ENCODE measurements around the gene CTXND1. TPM values are rescaled to one million over a fixed set of nuclear protein-coding genes. Genes with fewer than 3 reads are reported as not detected.

Gene CTXND1
- total RNA-seq, 3 donors from 2014 or later (not counting 1 experiment from before 2014, with no cell fraction given) = not detected

DNA sequence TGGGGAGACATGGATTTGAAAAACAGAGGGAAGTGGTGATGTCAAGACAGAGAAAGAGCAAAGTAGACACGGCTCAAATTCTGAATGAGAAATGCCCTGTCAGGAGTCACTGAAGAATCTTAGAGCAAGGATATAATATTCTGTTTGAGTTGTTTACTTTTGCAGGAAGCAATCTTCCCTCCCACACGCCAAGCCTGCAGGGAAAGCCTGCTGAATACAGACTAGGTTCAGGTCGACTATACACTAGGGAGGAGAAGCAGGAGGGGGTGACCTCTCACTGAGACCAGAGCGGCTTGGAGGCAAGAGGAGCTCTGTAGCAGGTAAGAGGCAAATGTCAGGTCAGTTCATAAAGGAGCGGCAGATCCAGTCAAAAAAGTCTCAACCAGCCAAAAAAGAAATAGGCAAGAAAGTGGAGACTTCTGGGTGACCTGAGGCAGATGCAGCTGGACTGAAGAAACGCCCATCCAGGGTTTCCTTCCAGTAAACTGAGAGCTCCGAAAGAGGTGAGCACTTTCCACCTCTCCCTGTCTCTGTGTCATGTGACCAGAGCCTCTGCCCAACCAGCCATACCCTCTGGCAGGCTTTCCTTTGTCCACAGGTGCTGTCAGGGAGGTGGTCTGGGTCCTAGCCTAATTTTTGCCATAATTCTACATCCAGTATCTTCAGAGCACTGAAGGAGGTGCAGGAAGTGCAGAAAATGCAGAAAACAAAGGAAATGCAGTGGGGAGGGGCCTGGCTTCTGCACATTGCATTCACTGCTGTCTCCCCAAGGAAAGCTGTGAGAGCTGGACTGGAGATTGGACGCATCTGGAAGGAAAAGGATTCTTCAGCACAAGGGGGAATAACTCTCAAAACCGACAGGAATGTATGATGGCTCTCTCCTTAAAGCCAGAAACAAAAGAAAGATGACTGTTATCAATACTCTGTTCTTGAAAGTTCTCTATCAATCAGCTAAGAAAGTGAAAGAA, 37.8 kb upstream of the CTXND1 start:
- no peaks in the 10 kb centered on the region for H3K9me3 Mint-ChIP-seq
- DNase-seq (no peak), ATAC-seq (no peak)
- intact Hi-C loops (cut with micrococcal nuclease) = no loop called here
- no peak overlapping the region for H3K4me3 Mint-ChIP-seq
- Histone ChIP-seq H3K27ac (ENCODE audit: low read length) (no peak overlapping the region), H3K4me1 (ENCODE audit: control insufficient read depth, insufficient read depth, low read length) (no peaks in the 10 kb centered on the region), H3K4me3 (ENCODE audit: low read length) (no peak overlapping the region), H3K36me3 (ENCODE audit: control insufficient read depth, insufficient read depth, low read length) (no peaks in the 10 kb centered on the region), H3K9me3 (ENCODE audit: control insufficient read depth, insufficient read depth, low read length) (no peaks in the 10 kb centered on the region), H3K27me3 (ENCODE audit: control insufficient read depth, insufficient read depth, low read length) (no peaks in the 10 kb centered on the region)
- H3K27me3 Mint-ChIP-seq (ENCODE audit: low read depth in 2 of 2) = peaks cover 13 to 18% of the 10 kb centered on the region in 2 donors
- peaks cover 0 to 4% of the 10 kb centered on the region in 2 donors for H3K4me1 Mint-ChIP-seq
- no peak for TF ChIP-seq CTCF (IDR thresholded peaks at IDR 0.05)
- 68% methylated on average over 8 of the region's 9 CpGs for whole genome bisulfite sequencing (ENCODE audit: insufficient coverage)
- H3K27ac Mint-ChIP-seq = no peak overlapping the region
- no peaks in the 10 kb centered on the region for H3K36me3 Mint-ChIP-seq

GRCh38 chr15:80288131-80288530, 36.1 kb upstream of the CTXND1 start:
- H3K27ac Mint-ChIP-seq = no peak overlapping the region
- H3K4me3 Mint-ChIP-seq = no peak overlapping the region
- ATAC-seq = no peak
- H3K4me1 Mint-ChIP-seq = peaks cover 0 to 4% of the 10 kb centered on the region in 2 donors
- Histone ChIP-seq H3K27me3 (ENCODE audit: control insufficient read depth, insufficient read depth, low read length) (no peaks in the 10 kb centered on the region), H3K4me1 (ENCODE audit: control insufficient read depth, insufficient read depth, low read length) (no peaks in the 10 kb centered on the region), H3K36me3 (ENCODE audit: control insufficient read depth, insufficient read depth, low read length) (no peaks in the 10 kb centered on the region), H3K9me3 (ENCODE audit: control insufficient read depth, insufficient read depth, low read length) (no peaks in the 10 kb centered on the region), H3K4me3 (ENCODE audit: low read length) (no peak overlapping the region), H3K27ac (ENCODE audit: low read length) (no peak overlapping the region)
- DNase-seq = no peak
- intact Hi-C loops (cut with micrococcal nuclease) = no loop called here
- WGBS (ENCODE audit: insufficient coverage) = 78% methylated on average over 4 of the region's 4 CpGs
- no peaks in the 10 kb centered on the region for H3K36me3 Mint-ChIP-seq
- H3K27me3 Mint-ChIP-seq (ENCODE audit: low read depth in 2 of 2) = peaks cover 18 to 20% of the 10 kb centered on the region in 2 donors
- no peak for TF ChIP-seq CTCF (IDR thresholded peaks at IDR 0.05)
- no peaks in the 10 kb centered on the region for H3K9me3 Mint-ChIP-seq

DNA sequence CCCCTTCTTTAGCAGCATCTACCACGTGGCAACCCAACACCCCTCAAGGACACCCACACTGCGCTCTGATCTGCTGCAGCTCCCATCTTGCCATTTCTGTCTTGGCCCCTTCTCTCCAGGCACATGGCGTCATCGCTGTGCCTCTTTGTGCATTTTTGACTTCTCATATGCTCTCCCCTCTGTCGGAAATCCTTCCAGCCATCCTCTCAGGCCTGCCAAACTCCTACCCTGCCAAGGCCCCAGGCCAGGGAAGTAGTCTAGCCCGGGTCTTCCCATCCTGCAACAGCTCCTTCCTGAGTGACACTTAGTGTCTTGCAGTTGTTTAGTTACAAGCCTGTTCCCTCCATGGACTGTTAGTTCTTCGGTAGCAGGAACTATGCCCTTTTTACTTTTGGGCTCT, 34.0 kb upstream of the CTXND1 start:
- Mint-ChIP-seq H3K9me3 (no peaks in the 10 kb centered on the region), H3K4me1 (peaks cover 0 to 4% of the 10 kb centered on the region in 2 donors), H3K27ac (no peak overlapping the region), H3K4me3 (no peak overlapping the region), H3K36me3 (no peaks in the 10 kb centered on the region), H3K27me3 (ENCODE audit: low read depth in 2 of 2) (peaks cover 18 to 20% of the 10 kb centered on the region in 2 donors)
- intact Hi-C loops (cut with micrococcal nuclease) = no loop called here
- Histone ChIP-seq H3K9me3 (ENCODE audit: control insufficient read depth, insufficient read depth, low read length) (no peaks in the 10 kb centered on the region), H3K4me3 (ENCODE audit: low read length) (no peak overlapping the region), H3K4me1 (ENCODE audit: control insufficient read depth, insufficient read depth, low read length) (no peaks in the 10 kb centered on the region), H3K36me3 (ENCODE audit: control insufficient read depth, insufficient read depth, low read length) (no peaks in the 10 kb centered on the region), H3K27me3 (ENCODE audit: control insufficient read depth, insufficient read depth, low read length) (no peaks in the 10 kb centered on the region), H3K27ac (ENCODE audit: low read length) (no peak overlapping the region)
- DNase-seq (no peak), ATAC-seq (no peak)
- TF ChIP-seq CTCF (IDR thresholded peaks at IDR 0.05) = no peak
- WGBS (ENCODE audit: insufficient coverage) = 84% methylated on average over 7 of the region's 7 CpGs
